ENCODE data around the gene CLDN8.

Gene CLDN8

GRCh38 chr21:30207252-30207579, 8.7 kb downstream of the CLDN8 start:
- H3K4me3 ChIP-seq (ENCODE audit: low read depth, low read length), result no peak overlapping the region
- no peak for TF ChIP-seq CTCF (IDR thresholded peaks at IDR 0.05; ENCODE audit: low read depth, low read length, missing control alignments)
- DNase-seq (ENCODE audit: low read depth), result no peak

GRCh38 chr21:30206551-30207251, 9.2 kb downstream of the CLDN8 start:
- TF ChIP-seq CTCF (IDR thresholded peaks at IDR 0.05; ENCODE audit: low read depth, low read length, missing control alignments), result no peak
- no peak for DNase-seq (ENCODE audit: low read depth)
- H3K4me3 ChIP-seq (ENCODE audit: low read depth, low read length), result no peak overlapping the region

GRCh38 chr21:30200000-30200399, 15.9 kb downstream of the CLDN8 start:
- H3K4me3 ChIP-seq (ENCODE audit: low read depth, low read length), result no peak overlapping the region
- no peak for TF ChIP-seq CTCF (IDR thresholded peaks at IDR 0.05; ENCODE audit: low read depth, low read length, missing control alignments)

DNA sequence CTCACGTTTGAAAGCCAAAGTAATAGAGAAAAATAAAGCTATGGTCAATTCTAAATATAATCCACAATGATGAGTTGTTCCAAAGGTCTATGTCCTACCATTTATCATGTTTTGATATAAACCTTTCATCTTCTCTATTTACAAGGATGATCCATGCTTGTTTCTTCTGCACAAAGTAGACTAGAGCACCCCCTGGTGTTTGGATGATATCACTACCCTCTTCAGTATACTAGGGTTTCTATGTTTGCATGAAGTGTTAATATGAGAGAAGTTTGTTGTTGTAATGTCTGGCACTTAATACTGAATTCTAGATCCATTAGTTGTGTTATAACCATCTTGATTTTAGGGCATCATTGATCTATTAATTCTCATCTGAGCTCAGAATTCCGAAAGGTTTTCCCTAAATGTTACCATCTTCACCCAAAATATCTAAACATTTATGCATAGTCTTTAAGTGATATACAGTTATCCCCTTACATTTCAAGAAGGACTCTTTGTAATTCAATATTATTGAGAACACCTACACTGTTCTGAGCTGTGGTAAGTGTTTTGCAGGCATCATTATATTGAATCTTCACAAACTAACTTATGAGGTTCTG, 21.1 kb downstream of the CLDN8 start:
- DNase-seq (ENCODE audit: low read depth), result no peak
- H3K4me3 ChIP-seq (ENCODE audit: low read depth, low read length), result no peak overlapping the region
- peak; percentile 41 for TF ChIP-seq CTCF (IDR thresholded peaks at IDR 0.05; ENCODE audit: low read depth, low read length, missing control alignments)

More at GRCh38 chr21:30200000-30200399, 15.9 kb downstream of the CLDN8 start:
- no peak for DNase-seq (ENCODE audit: low read depth)

- no peak for TF ChIP-seq CTCF (IDR thresholded peaks at IDR 0.05; ENCODE audit: low read depth, low read length, missing control alignments)
- DNase-seq (ENCODE audit: low read depth), result no peak
- H3K4me3 ChIP-seq (ENCODE audit: low read depth, low read length), result no peak overlapping the region
These were observed 22.7 kb downstream of the CLDN8 start for GRCh38 chr21:30193201-30193600.

DNA sequence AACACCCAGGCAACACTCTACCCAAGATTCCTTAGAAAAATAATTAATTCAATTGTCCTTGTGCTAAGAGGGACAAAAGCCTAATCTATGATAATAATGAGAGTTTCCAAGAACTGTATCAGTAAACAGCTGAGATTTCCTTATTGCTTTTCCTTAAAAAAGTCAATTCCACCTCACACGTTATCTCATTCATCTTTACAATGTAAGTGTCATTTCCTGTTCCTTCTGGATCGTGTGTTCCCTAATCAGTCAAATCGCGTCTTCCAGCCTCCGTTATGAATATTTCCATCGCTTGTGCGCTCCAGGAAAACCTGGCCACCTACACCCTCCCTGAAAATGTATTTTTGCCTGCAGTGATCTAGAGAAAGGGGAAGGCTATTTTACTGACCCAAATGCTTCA, 25.3 kb downstream of the CLDN8 start:
- TF ChIP-seq CTCF (IDR thresholded peaks at IDR 0.05; ENCODE audit: low read depth, low read length, missing control alignments), result no peak
- no peak for DNase-seq (ENCODE audit: low read depth)
- no peak overlapping the region for H3K4me3 ChIP-seq (ENCODE audit: low read depth, low read length)

DNA sequence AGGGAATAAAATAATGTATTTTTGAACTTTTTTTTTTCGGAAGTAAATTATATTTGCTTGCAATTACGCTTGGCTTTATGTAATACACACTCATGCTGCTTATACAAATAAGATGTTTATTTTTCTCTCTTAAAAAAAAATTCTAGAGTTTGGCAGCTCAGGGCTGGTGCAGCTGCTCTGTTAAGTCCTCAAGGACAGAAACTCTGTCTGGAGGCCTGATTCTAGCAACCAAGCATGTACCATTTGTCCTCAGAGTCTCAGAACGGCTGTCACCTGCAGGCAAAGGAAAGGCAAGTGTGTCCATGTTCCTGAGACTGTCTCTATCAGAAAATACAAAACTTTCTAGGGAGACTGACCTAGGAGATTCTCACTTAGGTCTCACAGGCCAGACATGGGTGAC, 26.1 kb downstream of the CLDN8 start:
- no peak for TF ChIP-seq CTCF (IDR thresholded peaks at IDR 0.05; ENCODE audit: low read depth, low read length, missing control alignments)
- no peak overlapping the region for H3K4me3 ChIP-seq (ENCODE audit: low read depth, low read length)
- DNase-seq (ENCODE audit: low read depth), result no peak

Data from GM12864 (cell line).